ENCODE data around the gene SPO11. TPM values are rescaled to one million over a fixed set of nuclear protein-coding genes. Genes with fewer than 3 reads are reported as not detected.
"Not testable (repeated sequence)": the region's sequence is repeated elsewhere in the genome, so short reads cannot be mapped to it uniquely, and the experiment has no call there.

SPO11 gene
- total RNA-seq, 2 experiments from 2014 or later = not detected

DNA sequence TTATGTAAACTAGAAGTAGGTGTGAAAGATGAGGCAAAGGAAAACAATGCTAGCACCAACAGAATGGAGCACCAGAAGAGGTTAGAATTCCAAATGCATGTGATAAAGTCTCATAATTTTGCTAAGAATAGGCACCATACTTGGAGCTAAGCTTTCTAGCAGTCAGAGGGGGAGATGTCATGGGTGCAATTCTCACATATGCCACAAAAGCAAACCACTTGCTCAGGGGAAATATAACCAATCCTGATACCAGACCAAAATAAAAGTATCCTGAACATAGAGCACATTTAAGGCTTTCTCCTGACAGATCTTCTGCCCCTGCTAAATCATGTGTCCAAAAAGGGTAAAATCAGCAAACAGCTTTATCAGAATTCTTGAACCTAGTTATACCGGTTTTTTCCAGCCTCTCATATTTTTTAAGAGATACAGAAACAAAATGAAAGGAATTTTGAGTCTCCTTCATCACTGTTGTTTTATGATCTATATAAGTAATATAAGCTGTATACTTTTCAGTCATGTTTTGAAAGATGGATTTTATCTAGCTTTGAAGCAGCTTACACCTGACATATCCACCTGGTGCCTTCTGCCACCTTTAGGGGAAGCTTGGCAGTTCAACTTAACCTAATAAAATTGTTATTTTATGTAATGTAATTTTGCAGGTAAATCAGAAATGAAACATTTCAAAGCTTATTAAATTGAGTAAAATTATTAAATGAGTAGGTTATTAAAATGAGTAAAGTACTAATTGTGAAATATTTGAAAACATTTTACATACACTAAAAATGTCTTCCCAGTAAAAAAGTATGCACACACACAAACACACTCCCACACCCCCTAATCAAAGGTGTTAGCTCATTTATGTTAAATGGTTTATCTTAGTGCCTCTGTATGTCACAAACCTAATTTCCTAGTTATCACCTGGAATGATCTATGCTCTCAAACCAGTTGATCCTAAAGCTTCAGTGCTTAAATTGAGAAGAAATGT is 2.8 kb downstream of the SPO11 start:
- H3K27ac Mint-ChIP-seq = no peak overlapping the region
- H3K4me3 Mint-ChIP-seq = no peak overlapping the region
- CTCF ChIA-PET = interaction anchor here (0.9 to 2.1 kb wide), 6 partner anchors 11 to 782 kb away, joined by 3 to 8 read pairs (median 4); no protein-coding TSS in a partner anchor
- POLR2A ChIA-PET = no interaction called here
- H3K9me3 Mint-ChIP-seq = no peaks in the 10 kb centered on the region
- no peaks in the 10 kb centered on the region for H3K4me1 Mint-ChIP-seq
- peaks cover 47% of the 10 kb centered on the region for H3K27me3 Mint-ChIP-seq
- DNase-seq = no peak
- H3K36me3 Mint-ChIP-seq (ENCODE audit: low read depth) = no peaks in the 10 kb centered on the region

DNA sequence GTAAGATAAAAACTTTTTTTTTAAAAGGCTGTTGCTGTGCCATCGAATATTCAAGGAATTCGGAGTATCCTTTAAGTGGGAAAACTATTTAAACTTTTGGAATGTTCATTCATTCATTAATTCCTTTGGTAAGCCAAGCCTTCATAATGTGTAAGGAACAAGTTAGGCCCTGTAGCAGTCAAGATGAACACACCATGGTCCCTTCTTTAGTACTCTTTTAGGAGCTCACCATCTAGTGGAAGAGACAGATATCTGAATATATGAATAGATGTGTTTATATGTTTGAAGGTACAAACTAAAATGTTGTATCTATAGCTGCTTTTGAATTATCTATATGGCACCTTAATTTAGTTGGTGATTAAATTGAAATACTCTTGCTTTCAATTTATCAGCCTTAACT is 5.8 kb downstream of the SPO11 start:
- POLR2A ChIA-PET = no interaction called here
- H3K36me3 Mint-ChIP-seq (ENCODE audit: low read depth) = no peaks in the 10 kb centered on the region
- CTCF ChIA-PET = interaction anchor here (1.1 to 2.0 kb wide), 3 partner anchors 11 to 245 kb away, joined by 4 to 9 read pairs (median 5); no protein-coding TSS in a partner anchor
- no peaks in the 10 kb centered on the region for H3K4me1 Mint-ChIP-seq
- no peak for DNase-seq
- H3K27me3 Mint-ChIP-seq = peaks cover 37% of the 10 kb centered on the region
- no peaks in the 10 kb centered on the region for H3K9me3 Mint-ChIP-seq
- no peak overlapping the region for H3K4me3 Mint-ChIP-seq
- no peak overlapping the region for H3K27ac Mint-ChIP-seq

DNA sequence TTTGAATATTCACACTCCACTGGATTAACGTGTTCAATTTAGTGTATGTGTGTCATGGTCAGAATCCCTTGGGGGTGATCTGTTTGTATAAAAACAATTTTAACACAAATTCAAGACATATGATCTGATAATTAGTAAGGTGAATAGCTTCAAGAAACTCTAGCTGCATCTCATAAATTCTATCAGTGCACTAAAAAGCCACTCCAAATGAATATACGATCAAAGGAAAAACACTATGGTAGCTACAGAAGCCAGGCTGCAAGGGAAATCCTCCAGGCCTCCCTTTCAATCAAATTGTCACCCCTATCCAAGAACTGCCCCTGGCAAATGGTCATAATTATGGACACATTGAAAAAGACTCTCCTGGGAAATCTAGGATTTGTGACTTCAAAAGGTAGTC is 12.1 kb downstream of the SPO11 start:
- ChIA-PET POLR2A (no interaction called here), CTCF (no interaction called here)
- no peak for DNase-seq
- Mint-ChIP-seq H3K9me3 (no peaks in the 10 kb centered on the region), H3K27me3 (peaks cover 28% of the 10 kb centered on the region), H3K4me1 (no peaks in the 10 kb centered on the region), H3K36me3 (ENCODE audit: low read depth) (no peaks in the 10 kb centered on the region), H3K27ac (no peak overlapping the region), H3K4me3 (no peak overlapping the region)

DNA sequence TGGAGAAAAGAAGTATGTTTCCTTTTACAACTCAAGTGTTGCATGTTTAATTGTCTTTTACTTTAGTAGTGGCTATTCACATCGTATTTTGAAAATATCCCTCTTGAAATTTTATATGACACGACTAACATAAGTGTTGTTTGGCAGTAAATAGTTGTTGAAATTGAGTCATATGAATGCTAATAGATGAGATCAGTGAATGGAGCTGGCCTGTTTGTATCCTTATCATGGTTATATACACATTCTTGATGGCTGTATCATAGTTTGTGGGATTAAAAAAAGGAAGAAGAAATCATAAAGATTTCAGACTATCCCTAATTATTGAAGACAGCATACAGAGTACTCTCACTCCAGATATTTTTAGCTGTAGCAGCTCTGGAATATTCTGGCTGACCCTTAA is 13.2 kb downstream of the SPO11 start:
- no peak overlapping the region for H3K27ac Mint-ChIP-seq
- no peak overlapping the region for H3K4me3 Mint-ChIP-seq
- no peaks in the 10 kb centered on the region for H3K36me3 Mint-ChIP-seq (ENCODE audit: low read depth)
- H3K4me1 Mint-ChIP-seq = no peaks in the 10 kb centered on the region
- DNase-seq = no peak
- ChIA-PET CTCF (interaction anchor here (1.2 kb wide), 1 partner anchor 10 kb away, joined by 4 read pairs; no protein-coding TSS in a partner anchor), POLR2A (no interaction called here)
- H3K9me3 Mint-ChIP-seq = no peaks in the 10 kb centered on the region
- H3K27me3 Mint-ChIP-seq = peaks cover 32% of the 10 kb centered on the region

DNA sequence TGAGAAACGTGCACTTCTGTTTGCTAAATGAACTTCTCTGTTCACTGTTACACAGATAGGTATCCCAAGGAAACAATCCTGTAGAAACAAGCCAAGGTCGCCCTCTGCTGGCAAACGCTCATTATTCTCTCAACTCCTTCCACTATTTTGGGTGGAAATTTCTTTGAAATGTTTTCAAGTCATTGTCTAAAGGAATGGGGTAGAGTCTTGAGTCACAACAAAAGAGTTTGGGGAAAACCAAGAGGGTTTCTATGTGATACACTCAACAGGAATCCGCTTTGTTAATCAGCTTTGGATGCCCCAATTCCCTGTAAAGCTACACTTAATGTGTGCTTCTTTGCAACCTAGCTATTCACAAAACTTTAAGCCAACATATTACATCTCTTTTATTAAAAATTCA is 16.9 kb downstream of the SPO11 start:
- H3K27ac Mint-ChIP-seq = no peak overlapping the region
- no peaks in the 10 kb centered on the region for H3K4me1 Mint-ChIP-seq
- peaks cover 25% of the 10 kb centered on the region for H3K27me3 Mint-ChIP-seq
- no peak overlapping the region for H3K4me3 Mint-ChIP-seq
- DNase-seq = peak; percentile 74
- H3K9me3 Mint-ChIP-seq = no peaks in the 10 kb centered on the region
- CTCF ChIA-PET = interaction anchor here (0.7 to 5.2 kb wide), 18 partner anchors 9 to 287 kb away, joined by 3 to 33 read pairs (median 4); partner anchors contain the start of gene SPO11
- no peaks in the 10 kb centered on the region for H3K36me3 Mint-ChIP-seq (ENCODE audit: low read depth)
- POLR2A ChIA-PET = no interaction called here

DNA sequence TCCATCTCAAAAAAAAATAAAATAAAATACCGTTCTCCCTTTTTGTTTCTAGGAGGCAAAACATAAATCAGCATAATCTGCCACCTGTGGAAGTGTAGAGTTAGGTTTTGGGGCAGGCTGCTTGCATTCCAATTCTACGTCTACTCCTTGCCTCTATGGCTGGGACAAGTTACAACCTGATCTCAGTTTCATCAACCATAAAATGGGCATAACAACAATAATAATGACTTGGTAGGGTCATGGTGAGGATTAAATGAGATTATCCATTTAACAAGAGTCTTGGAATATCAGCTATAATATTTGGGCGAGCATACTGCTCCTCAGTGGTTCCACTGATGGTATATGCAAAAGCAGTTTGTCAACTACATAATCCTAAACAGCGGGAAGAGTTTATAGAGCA is 17.8 kb downstream of the SPO11 start:
- no peak overlapping the region for H3K4me3 Mint-ChIP-seq
- H3K36me3 Mint-ChIP-seq (ENCODE audit: low read depth) = peaks cover 3% of the 10 kb centered on the region
- H3K27me3 Mint-ChIP-seq = peaks cover 15% of the 10 kb centered on the region
- CTCF ChIA-PET = interaction anchor here (1.1 to 5.2 kb wide), 6 partner anchors 8 to 256 kb away, joined by 4 to 33 read pairs (median 6); no protein-coding TSS in a partner anchor
- POLR2A ChIA-PET = no interaction called here
- no peak for DNase-seq
- H3K27ac Mint-ChIP-seq = no peak overlapping the region
- no peaks in the 10 kb centered on the region for H3K9me3 Mint-ChIP-seq
- H3K4me1 Mint-ChIP-seq = peaks cover 7% of the 10 kb centered on the region

DNA sequence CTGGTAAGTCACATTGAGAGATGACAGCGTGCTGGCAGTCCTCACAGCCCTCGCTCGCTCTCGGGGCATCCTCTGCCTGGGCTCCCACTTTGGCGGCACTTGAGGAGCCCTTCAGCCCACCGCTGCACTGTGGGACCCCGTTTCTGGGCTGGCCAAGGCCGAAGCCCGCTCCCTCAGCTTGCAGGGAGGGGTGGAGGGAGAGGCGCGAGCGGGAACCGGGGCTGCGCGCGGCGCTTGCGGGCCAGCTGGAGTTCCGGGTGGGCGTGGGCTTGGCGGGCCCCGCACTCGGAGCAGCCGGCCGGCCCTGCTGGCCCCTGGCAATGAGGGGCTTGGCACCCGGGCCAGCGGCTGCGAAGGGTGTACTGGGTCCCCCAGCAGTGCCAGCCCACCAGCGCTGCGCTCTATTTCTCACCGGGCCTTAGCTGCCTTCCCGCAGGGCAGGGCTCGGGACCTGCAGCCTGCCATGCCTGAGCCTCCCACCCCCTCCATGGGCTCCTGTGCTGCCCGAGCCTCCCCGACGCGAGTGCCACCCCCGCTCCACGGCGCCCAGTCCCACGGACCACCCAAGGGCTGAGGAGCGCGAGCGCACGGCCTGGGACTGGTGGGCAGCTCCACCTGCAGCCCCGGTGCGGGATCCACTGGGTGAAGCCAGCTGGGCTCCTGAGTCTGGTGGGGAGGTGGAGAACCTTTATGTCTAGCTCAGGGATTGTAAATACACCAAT is 18.8 kb downstream of the SPO11 start:
- H3K27ac Mint-ChIP-seq; H3K27me3 Mint-ChIP-seq; DNase-seq; H3K4me3 Mint-ChIP-seq; H3K36me3 Mint-ChIP-seq (ENCODE audit: low read depth); H3K9me3 Mint-ChIP-seq: not testable (repeated sequence)
- peaks cover 17% of the 10 kb centered on the region for H3K4me1 Mint-ChIP-seq
- ChIA-PET CTCF (interaction anchor here (1.3 to 5.2 kb wide), 2 partner anchors 150 to 257 kb away, joined by 3 to 33 read pairs; no protein-coding TSS in a partner anchor), POLR2A (interaction anchor here (1.0 to 1.9 kb wide), 2 partner anchors 42 to 98 kb away, joined by 4 to 8 read pairs; partner anchors contain the start of gene RBM38)

DNA sequence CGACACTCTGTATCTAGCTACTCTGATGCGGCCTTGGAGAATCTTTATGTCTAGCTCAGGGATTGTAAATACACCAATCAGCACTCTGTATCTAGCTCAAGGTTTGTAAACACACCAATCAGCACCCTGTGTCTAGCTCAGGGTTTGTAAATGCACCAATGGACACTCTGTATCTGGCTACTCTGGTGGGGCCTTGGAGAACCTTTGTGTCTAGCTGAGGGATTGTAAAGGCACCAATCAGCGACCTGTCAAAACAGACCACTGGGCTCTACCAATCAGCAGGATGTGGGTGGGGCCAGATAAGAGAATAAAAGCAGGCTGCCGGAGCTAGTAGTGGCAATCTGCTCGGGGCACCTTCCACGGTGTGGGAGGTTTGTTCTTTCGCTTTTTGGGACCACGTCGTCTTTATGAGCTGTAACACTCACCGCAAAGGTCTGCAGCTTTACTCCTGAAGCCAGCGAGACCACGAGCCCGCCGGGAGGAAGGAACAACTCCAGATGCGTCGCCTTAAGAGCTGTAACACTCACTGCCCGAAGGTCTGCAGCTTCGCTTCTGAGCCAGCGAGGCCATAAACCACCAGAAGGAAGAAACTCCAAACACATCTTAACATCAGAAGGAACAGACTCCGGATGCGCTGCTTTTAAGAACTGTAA is 19.4 kb downstream of the SPO11 start:
- H3K27me3 Mint-ChIP-seq, DNase-seq, H3K27ac Mint-ChIP-seq, H3K9me3 Mint-ChIP-seq: not testable (repeated sequence)
- ChIA-PET POLR2A (interaction anchor here (1.0 to 1.9 kb wide), 2 partner anchors 42 to 98 kb away, joined by 4 to 8 read pairs; partner anchors contain the start of gene RBM38), CTCF (interaction anchor here (1.0 to 5.2 kb wide), 3 partner anchors 49 to 258 kb away, joined by 3 to 33 read pairs (median 3); no protein-coding TSS in a partner anchor)
- Mint-ChIP-seq H3K4me3 (peak overlapping the region; percentile 51), H3K36me3 (ENCODE audit: low read depth) (peaks cover 15% of the 10 kb centered on the region), H3K4me1 (peaks cover 20% of the 10 kb centered on the region)

DNA sequence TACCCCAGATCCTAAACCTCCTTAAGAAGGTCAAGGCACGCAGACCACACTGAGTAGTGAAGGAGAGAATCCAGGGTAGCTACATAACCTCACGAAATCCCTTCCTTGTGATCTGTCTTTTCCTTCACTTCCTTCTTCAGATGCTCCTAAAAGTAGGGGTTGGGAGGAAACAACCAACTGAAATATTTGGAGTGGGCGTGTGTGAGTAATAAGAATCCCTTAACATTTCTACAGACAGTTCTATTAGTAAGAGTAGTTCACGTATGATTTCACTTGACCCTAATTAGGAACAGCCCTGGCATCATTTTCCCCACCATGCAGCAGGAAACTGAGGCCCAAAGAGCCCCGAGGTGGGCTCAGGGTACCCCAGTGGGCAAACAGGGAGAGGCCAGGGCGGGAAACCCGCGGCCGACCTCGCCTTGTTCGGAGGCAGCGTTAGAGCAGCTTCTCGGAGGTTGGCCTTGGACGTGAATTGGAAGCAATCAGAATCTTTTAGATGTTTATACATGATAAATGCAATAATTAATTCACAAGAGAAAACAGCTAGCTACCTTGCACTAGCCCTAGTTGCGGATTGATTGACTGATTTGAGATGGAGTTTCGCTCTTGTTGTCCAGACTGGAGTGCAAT is 20.6 kb downstream of the SPO11 start:
- ChIA-PET CTCF (interaction anchor here (1.0 to 5.2 kb wide), 2 partner anchors 48 to 259 kb away, joined by 3 to 33 read pairs; no protein-coding TSS in a partner anchor), POLR2A (interaction anchor here (1.9 kb wide), 1 partner anchor 40 kb away, joined by 8 read pairs; the partner anchor contains the start of gene RBM38)
- peaks cover 24% of the 10 kb centered on the region for H3K36me3 Mint-ChIP-seq (ENCODE audit: low read depth)
- peak overlapping the region; percentile 51 for H3K4me3 Mint-ChIP-seq
- no peak for DNase-seq
- no peaks in the 10 kb centered on the region for H3K9me3 Mint-ChIP-seq
- peaks cover 20% of the 10 kb centered on the region for H3K4me1 Mint-ChIP-seq
- H3K27me3 Mint-ChIP-seq = peaks cover 7% of the 10 kb centered on the region
- no peak overlapping the region for H3K27ac Mint-ChIP-seq

DNA sequence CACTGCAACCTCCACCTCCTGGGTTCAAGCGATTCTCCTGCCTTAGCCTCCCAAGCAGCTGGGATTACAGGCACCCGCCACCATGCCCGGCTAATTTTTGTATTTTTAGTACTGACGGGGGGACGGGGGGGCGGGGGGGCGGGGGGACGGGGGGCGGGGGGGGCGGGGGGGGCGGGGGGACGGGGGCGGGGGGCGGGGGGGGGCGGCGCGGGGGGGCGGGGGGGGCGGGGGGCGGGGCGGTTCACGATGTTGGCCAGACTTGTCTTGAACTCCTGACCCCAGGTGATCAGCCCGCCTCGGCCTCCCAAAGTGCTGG is 21.1 kb downstream of the SPO11 start:
- H3K36me3 Mint-ChIP-seq (ENCODE audit: low read depth) = peaks cover 27% of the 10 kb centered on the region
- H3K27ac Mint-ChIP-seq = peak overlapping the region; percentile 75
- H3K9me3 Mint-ChIP-seq, DNase-seq, POLR2A ChIA-PET, H3K27me3 Mint-ChIP-seq: not testable (repeated sequence)
- peaks cover 20% of the 10 kb centered on the region for H3K4me1 Mint-ChIP-seq
- peak overlapping the region; percentile 89 for H3K4me3 Mint-ChIP-seq
- CTCF ChIA-PET = interaction anchor here (5.2 kb wide), 1 partner anchor 260 kb away, joined by 33 read pairs; no protein-coding TSS in a partner anchor

DNA sequence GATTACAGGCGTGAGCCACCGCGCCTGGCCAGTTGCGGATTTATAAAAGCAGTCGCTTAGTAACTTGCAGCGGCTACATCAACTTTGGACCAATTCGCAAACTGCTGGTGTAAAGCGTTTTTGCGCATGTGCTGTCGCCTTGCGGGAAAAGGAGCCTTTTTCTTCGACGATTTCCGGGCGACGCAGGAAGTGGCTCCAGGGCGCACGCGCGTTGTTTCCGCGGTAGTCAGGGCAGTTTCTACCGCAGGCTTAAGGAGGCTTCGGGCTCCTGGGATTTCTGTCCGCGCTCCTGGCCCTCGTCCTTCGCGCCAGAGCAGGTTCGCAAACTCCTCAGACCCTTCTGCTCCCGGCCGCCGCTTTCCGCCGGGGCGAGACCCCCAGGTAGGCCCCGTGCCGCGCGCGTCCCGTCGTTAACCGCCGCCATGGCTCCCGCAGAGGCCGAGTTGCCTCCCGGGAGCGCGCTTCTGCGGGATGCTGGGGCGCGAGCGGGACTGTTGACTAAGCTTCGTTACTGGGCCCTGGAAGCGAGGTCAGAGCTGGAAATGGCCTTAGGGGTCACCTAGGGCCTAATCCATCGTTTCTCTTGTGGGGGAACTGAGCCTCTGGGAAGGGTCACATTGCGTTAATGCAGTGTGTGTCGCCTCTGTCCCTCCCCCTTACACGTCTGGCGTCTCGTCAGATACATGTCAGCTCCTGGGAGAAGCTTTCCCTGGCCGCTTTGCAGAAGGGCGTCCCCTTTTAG is 21.6 kb downstream of the SPO11 start, which contains the start of gene RAE1:
Gene RAE1 (plus strand): TSS at position 214 of the 742 bp plus-strand sequence. CDS start 2,784 bp downstream, outside the sequence.
- Mint-ChIP-seq H3K4me1 (peaks cover 20% of the 10 kb centered on the region), H3K4me3 (peak within 1 kb of the TSS; percentile 89), H3K27me3 (peaks cover 7% of the 10 kb centered on the region), H3K36me3 (ENCODE audit: low read depth) (peaks cover 31% of the 10 kb centered on the region), H3K9me3 (no peaks in the 10 kb centered on the region), H3K27ac (peak within 1 kb of the TSS; percentile 75)
- DNase-seq = peak; percentile 91
- ChIA-PET POLR2A (interaction anchor here (0.9 to 2.4 kb wide), 3 partner anchors 20 to 40 kb away, joined by 3 to 20 read pairs (median 7); partner anchors contain the start of gene RBM38), CTCF (no interaction called here)

All from activated CD4-positive, alpha-beta memory T cell treated with anti-CD3 and anti-CD28 coated beads, Interleukin-2, amount 10 ng/mL, durations not matched to agents 7 days and 5 days (primary cell).